ENCODE results near the gene DCXR. TPM values are rescaled to one million over a fixed set of nuclear protein-coding genes. Genes with fewer than 3 reads are reported as not detected.

The DCXR gene
- total and polyA plus RNA-seq, 2 donors (not counting 1 experiment from before 2014, with no cell fraction given), result 63.9 to 143 TPM

- Mint-ChIP-seq H3K4me3 (no peak overlapping the region), H3K4me1 (peaks cover 8% of the 10 kb centered on the region), H3K9me3 (ENCODE audit: insufficient read depth) (no peaks in the 10 kb centered on the region), H3K27me3 (no peaks in the 10 kb centered on the region), H3K27ac (no peak overlapping the region)
- WGBS (ENCODE audit: insufficient coverage), result 97% methylated on average over 22 of the region's 24 CpGs
- peaks cover 4% of the 10 kb centered on the region for H3K79me2 ChIP-seq (ENCODE audit: control insufficient read depth, insufficient read depth, low read length)
- no peaks in the 10 kb centered on the region for H3K9me3 ChIP-seq (ENCODE audit: control extremely low read depth in 1 of 3, control insufficient read depth in 2 of 3, insufficient read depth in 1 of 3, low read length in 2 of 3)
- H3K27me3 ChIP-seq (replicated peaks in 1 of 4; ENCODE audit: control extremely low read depth in 1 of 4, control insufficient read depth in 3 of 4, insufficient read depth in 4 of 4, low read length in 3 of 4), result no peaks in the 10 kb centered on the region
- no peak overlapping the region for H3K4me2 ChIP-seq (replicated peaks; ENCODE audit: low read depth, low read length, poor library complexity, severe bottlenecking)
- CTCF ChIA-PET, result interaction anchor here (7.2 kb wide), 1 partner anchor 57 kb away, joined by 91 read pairs; no protein-coding TSS in a partner anchor
- H2AFZ ChIP-seq (ENCODE audit: insufficient read depth, low read depth, low read length, poor library complexity, severe bottlenecking), result no peak overlapping the region
- no peak overlapping the region for H3K4me3 ChIP-seq (ENCODE audit: control extremely low read depth in 1 of 5, extremely low read depth in 1 of 5, insufficient read depth in 1 of 5, low read depth in 2 of 5, low read length in 4 of 5)
- POLR2A ChIA-PET, result no interaction called here
- H4K20me1 ChIP-seq (ENCODE audit: control insufficient read depth, insufficient read depth, low read length, poor library complexity, severe bottlenecking), result peaks cover 20% of the 10 kb centered on the region
- ATAC-seq (ENCODE audit: low read depth) (no peak), DNase-seq (no peak)
- intact Hi-C loops (cut with micrococcal nuclease), result no loop called here
- H3K9ac ChIP-seq (ENCODE audit: low read length), result no peak overlapping the region
- peaks cover 0 to 7% of the 10 kb centered on the region in 2 experiments for H3K36me3 ChIP-seq (replicated peaks in 1 of 2; ENCODE audit: control extremely low read depth in 1 of 2, control insufficient read depth in 1 of 2, extremely low read depth in 1 of 2, insufficient read depth in 2 of 2, low read length in 1 of 2)
- peaks cover 5 to 18% of the 10 kb centered on the region in 2 donors for H3K4me1 ChIP-seq (ENCODE audit: control insufficient read depth in 2 of 2, insufficient read depth in 2 of 2, low read length in 2 of 2)
- H3K27ac ChIP-seq (ENCODE audit: low read length in 2 of 2), result no peak overlapping the region
- TF ChIP-seq EZH2 (IDR thresholded peaks at IDR 0.05; ENCODE audit: borderline replicate concordance, insufficient read depth, low read depth, low read length, poor library complexity, severe bottlenecking), result no peak
- TF ChIP-seq CTCF (IDR thresholded peaks at IDR 0.05), result no peak
These were observed 20.5 kb downstream of the DCXR start for GRCh38 chr17:82016875-82017459.

GRCh38 chr17:82016061-82016874, 21.2 kb downstream of the DCXR start:
- Histone ChIP-seq H4K20me1 (ENCODE audit: control insufficient read depth, insufficient read depth, low read length, poor library complexity, severe bottlenecking) (peaks cover 13% of the 10 kb centered on the region), H3K4me1 (ENCODE audit: control insufficient read depth in 2 of 2, insufficient read depth in 2 of 2, low read length in 2 of 2) (peaks cover 0 to 11% of the 10 kb centered on the region in 2 donors), H3K27ac (ENCODE audit: low read length in 2 of 2) (no peak overlapping the region), H3K4me3 (ENCODE audit: control extremely low read depth in 1 of 5, extremely low read depth in 1 of 5, insufficient read depth in 1 of 5, low read depth in 2 of 5, low read length in 4 of 5) (no peak overlapping the region), H3K9ac (ENCODE audit: low read length) (no peak overlapping the region), H3K36me3 (replicated peaks in 1 of 2; ENCODE audit: control extremely low read depth in 1 of 2, control insufficient read depth in 1 of 2, extremely low read depth in 1 of 2, insufficient read depth in 2 of 2, low read length in 1 of 2) (peaks cover 0 to 9% of the 10 kb centered on the region in 2 experiments), H3K79me2 (ENCODE audit: control insufficient read depth, insufficient read depth, low read length) (no peaks in the 10 kb centered on the region), H2AFZ (ENCODE audit: insufficient read depth, low read depth, low read length, poor library complexity, severe bottlenecking) (no peak overlapping the region), H3K9me3 (ENCODE audit: control extremely low read depth in 1 of 3, control insufficient read depth in 2 of 3, insufficient read depth in 1 of 3, low read length in 2 of 3) (no peaks in the 10 kb centered on the region), H3K4me2 (replicated peaks; ENCODE audit: low read depth, low read length, poor library complexity, severe bottlenecking) (no peak overlapping the region), H3K27me3 (replicated peaks in 1 of 4; ENCODE audit: control extremely low read depth in 1 of 4, control insufficient read depth in 3 of 4, insufficient read depth in 4 of 4, low read length in 3 of 4) (no peaks in the 10 kb centered on the region)
- POLR2A ChIA-PET, result interaction anchor here (0.6 kb wide), 1 partner anchor 90 kb away, joined by 5 read pairs; no protein-coding TSS in a partner anchor
- Mint-ChIP-seq H3K4me3 (no peak overlapping the region), H3K27ac (no peak overlapping the region), H3K27me3 (no peaks in the 10 kb centered on the region), H3K4me1 (peaks cover 2% of the 10 kb centered on the region), H3K9me3 (ENCODE audit: insufficient read depth) (no peaks in the 10 kb centered on the region)
- DNase-seq (no peak), ATAC-seq (ENCODE audit: low read depth) (no peak)
- no peak for TF ChIP-seq CTCF (IDR thresholded peaks at IDR 0.05)
- TF ChIP-seq EZH2 (IDR thresholded peaks at IDR 0.05; ENCODE audit: borderline replicate concordance, insufficient read depth, low read depth, low read length, poor library complexity, severe bottlenecking), result no peak
- intact Hi-C loops (cut with micrococcal nuclease), result no loop called here
- 93% methylated on average over 25 of the region's 28 CpGs for WGBS (ENCODE audit: insufficient coverage)
- CTCF ChIA-PET, result interaction anchor here (1.1 kb wide), 1 partner anchor 57 kb away, joined by 3 read pairs; no protein-coding TSS in a partner anchor

All from B cell (primary cell).